Nucleus accumbens (tissue), 56 donors: ENCODE measurements around the gene SLC22A23.
A peak's percentile ranks its signal among the peaks of the same experiment; 100 is the strongest.

ENCODE experiments used
- DNase-seq, 56 donors: peaks; one replicate each; lab custom pipeline; 2025; lab: John Stamatoyannopoulos, UW

SLC22A23 gene

GRCh38 chr6:3293271-3294155, 163.3 kb downstream of the SLC22A23 start:
- no peak for DNase-seq

- DNase-seq = no peak
Measured at GRCh38 chr6:3292431-3293197, 164.2 kb downstream of the SLC22A23 start.

DNA sequence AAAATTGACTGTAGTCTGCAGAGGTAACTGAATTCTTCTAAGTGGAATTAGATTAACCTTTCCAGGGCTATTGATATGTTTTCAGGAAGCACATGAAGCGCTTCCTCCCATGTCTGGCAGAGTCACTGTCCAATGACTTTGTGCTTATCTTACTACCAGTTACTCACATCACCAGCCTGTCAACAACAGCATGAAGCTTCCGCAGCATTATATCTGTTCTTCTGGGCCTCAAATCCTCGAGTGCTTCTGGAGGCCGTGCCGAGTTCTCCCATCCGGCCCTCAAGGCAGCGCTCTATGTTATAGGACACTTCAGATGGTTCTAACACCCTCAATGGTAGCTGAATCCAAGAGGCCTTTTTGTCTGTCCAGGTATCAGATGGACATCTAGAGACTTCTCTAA, 164.9 kb downstream of the SLC22A23 start:
- no peak for DNase-seq

DNA sequence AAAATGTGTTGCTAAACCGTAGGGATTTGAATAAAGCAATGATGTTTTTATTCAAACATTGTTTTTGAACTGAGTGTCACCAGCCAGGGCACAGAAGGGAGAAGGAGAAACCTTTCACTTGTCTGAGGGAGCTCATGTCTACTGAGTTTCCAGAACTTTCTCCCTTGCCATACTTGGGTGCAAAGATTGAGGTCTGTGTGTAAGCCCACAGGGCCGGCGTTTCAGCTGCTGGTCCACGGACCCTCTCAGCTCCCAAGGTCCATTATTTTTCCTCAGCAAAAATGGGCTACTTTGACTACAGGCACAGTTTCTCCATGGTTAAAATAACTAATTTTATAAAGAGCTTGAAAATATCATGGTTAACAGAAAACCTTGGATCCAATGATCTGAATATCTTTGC, 165.5 kb downstream of the SLC22A23 start:
- DNase-seq = no peak

DNA sequence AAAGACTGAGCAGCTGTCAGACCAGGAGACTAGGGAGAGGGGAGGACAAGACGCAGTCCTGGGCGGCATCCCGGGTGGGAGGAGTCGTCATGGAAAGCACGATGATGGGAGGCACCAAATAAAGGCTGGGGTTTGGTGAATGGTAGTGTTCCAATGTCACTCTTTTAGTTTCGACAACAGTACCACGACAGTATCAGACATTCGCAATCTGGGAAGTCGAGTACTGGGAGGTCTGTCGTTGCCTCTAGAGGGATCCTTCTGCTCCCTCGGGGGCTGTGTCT, 166.0 kb downstream of the SLC22A23 start:
- no peak for DNase-seq

- no peak for DNase-seq
Measured at GRCh38 chr6:3290149-3290930, 166.5 kb downstream of the SLC22A23 start.

DNA sequence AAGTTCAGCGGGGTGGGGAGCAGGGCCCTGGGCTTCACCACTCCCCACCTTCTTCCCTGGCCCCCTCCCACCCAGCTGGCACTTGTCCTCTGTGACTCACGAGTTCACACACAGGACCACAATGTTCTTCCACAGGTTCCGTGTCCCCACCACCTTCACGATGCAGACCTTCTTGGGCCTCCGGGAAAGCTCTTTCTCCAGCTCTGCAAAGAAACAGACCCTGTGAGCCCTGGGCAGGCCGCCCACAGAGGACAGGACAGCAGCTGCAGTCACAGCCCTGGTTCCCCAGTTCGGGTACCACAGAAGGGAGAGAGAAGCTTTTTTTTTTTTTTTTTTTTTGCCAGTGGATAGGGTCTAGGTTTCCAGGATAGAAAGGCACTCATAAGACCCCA, 167.2 kb downstream of the SLC22A23 start:
- DNase-seq = no peak

- DNase-seq = no peak
Measured at GRCh38 chr6:3288711-3289663, 167.9 kb downstream of the SLC22A23 start.

- no peak for DNase-seq
Measured at GRCh38 chr6:3287976-3288707, 168.7 kb downstream of the SLC22A23 start.

DNA sequence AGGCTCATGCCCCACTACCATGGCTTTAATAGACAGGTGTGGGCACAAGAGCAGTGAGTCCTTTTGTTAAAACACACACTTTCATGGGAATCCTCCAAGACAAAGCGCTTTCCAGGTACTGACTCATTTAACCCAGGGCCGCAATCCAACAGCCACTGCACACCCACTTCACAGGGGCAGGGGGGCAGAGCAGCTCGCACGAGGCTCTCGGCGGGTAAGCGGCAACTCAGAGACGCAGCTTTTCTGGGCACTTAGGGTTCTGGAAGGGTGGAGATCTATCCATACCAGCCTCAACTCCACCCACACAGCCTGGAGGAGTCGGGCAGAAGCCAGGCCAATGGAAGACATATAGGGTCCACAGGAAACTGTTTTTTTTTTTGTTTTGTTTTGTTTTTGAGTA, 169.5 kb downstream of the SLC22A23 start:
- no peak for DNase-seq

- no peak for DNase-seq
Measured at GRCh38 chr6:3286641-3287171, 170.1 kb downstream of the SLC22A23 start.

DNA sequence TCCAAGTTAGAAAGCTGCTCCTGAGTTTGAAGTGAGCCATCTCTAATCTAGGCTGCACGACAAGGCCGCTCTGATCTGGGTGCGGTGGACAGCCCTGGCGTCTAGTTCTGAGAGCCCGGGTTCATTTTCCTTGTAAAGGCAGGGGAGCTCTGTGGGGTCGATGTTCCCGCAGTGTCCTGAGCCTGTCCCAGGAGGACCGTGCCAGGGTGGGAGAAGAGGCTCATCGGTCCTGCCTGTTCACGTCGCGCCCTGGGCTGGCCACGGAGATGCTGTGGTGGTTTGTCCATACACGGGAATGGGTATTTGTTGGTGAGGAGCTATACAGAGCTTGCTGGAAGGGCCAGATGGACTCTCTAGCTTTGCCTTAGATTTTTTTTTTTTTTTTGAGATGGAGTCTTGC, 171.1 kb downstream of the SLC22A23 start:
- DNase-seq = no peak

DNA sequence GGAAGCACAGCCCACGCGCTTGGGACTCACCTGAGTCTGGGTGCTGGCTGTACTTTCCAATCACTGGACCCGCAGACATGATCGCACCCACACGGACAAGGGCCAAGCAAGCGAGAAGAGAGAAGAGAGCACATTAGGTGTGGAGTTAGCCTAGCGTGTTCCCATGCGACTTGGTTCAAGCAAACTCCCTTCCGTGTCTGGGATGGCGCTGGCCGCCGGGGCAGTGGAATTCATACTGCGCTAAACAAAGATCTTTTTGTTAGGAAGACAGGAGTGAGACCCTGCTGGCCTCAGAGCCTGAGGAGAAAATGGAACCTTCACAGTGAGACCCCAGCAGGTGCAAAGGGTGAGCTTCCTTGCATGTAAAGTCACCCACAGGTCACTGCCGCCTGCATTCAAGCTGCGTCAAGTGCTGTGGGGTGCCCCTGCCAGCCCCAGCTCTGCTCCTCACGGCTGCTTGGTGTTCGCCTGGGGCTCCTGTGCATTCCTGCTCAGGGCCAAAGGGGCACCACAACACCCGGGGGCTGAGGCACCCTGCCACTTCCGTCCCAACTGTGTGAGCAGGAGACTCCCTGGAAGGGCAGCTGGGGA, 171.7 kb downstream of the SLC22A23 start:
- DNase-seq = peak in 16 of 56 donors; percentile 17 to 45 (median 32)

DNA sequence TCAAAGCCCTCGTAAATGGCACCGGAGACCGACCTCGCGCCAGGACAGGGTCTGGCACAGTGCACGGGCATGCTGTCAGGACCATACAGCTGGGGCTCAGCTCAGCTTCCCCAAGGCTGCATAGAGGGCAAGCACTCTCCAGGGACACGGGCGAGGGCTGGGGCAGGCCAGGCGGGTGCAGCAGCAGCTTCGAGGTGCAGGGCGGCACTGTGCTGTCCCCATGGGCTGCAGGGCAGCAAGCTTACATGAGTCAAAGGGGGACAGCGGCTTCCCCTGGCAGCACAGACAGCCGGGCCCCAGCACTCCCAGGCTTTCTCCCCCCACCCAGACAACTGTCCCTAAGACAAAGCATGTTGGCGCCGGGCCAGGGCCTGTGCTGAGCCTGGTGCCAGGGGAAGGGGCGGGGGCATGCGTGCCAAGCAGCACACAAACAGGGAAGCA, 172.4 kb downstream of the SLC22A23 start:
- peak in 40 of 56 donors; percentile 17 to 75 (median 42) for DNase-seq

- no peak for DNase-seq
Measured at GRCh38 chr6:3283641-3284435, 173.0 kb downstream of the SLC22A23 start.

DNA sequence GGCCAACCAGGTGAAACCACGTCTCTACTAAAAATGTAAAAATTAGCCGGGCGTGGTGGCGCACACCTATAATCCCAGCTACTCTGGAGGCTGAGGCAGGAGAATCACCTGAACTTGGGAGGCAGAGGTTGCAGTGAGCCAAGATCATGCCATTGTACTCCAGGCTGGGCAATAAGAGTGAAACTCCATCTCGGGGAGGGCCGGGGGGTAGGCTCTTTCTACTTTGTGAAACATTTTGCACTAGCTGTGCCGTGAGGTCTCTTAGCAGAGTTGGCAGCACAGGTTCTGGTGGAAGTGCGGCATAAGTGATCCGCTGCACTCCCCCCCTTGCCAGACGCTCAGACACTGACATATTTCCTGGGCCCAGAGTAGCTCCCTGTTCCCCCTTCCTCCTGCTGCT, 173.6 kb downstream of the SLC22A23 start:
- no peak for DNase-seq

DNA sequence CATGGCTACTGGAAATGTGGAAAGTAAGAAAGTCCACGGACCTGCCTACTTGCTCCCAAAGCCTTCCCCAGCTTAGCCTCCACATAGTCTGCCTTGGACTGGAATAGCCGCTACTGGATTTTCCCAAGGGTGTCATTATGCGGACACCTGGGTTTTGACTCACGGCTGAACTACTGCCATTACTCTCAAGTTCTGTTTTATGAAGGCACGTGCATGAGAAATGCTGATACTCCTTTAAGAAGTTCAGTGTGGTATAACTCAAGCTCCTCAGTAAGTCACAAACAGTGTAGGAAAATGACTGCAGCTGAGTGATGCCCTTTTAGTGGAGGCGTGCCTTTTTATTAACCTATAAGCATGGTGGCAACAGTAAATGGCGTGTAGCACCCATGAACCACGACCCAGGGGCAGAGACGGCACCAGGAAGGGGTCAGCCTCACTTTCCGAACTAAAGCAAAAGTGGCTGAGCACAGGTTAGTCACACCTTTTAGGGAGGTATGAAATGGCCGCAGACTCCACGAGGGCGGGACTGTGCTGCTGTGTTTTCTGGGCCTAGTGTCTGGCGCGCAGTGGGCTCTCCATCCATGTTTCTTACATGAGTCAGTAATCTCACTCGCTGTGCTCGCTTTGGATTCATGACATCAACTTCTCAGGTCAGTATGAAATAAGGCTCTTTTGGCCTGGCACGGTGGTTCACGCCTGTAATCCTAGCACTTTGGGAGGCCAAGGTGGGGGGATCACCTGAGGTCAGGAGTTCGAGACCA, 174.2 kb downstream of the SLC22A23 start:
- DNase-seq = no peak
